22Rv1 (cell line): ENCODE measurements around the gene SUSD3.

Experiments used
- H3K27ac ChIP-seq: fragments of 450-650 bp; 2 replicates; pipeline ENCODE4 v1.5.1; 2017
- ZFX ChIP-seq: fragments of 450-650 bp; IDR thresholded peaks from 2 replicates; pipeline ENCODE4 v1.6.1; 2017; ENCODE audit warnings: antibody characterized with exemption, borderline replicate concordance
- TF ChIP-seq, protein P1 (sequence below): fragments of 450-650 bp; IDR thresholded peaks from 2 replicates; pipeline ENCODE4 v1.5.1; 2017; ENCODE audit warnings: mild to moderate bottlenecking

SUSD3 gene

DNA sequence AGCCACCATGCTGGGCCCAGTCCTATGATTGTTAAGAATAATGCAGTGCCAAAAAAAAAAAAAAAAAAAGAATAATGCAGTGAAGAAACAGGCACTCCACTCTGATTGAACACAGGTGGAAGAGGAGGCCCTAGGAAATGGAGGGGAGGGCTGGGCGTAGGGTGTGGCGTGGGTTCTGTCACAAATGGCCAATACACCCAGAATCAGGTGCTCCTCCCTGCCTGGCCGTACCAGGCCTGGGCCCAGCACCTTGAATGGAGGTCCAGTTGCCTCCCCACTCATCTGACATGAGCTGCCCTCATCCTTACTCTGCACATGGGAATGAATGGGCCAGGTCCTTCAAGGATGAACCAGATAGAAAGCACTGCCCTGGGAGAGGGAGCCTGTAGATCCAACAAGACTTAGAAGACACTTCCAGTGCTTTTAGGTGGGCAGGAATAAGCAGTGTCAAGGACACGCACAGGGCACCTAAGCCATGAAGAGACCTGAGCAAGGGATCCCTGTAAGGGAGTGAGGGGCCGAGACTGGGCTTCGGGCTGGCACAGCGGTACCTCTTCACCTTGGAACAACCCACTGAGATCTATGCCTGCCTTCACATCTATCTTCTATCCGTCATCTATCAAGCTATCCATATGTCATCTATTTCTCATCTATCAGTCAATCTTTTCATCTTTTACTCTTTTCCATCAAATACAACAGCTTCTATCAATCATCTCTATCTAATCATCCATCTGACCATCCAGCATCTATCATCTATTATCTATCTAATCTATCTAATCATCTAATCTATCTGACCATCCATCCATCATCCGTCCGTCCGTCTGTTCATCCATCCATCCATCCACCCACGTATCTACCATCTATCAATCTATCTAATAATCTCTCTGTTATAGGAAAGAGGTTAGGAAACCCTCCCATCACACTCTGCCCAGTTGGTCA lies 59.7 kb downstream of the SUSD3 start:
- no peak overlapping the region for H3K27ac ChIP-seq
- TF ChIP-seq, protein P1, sequence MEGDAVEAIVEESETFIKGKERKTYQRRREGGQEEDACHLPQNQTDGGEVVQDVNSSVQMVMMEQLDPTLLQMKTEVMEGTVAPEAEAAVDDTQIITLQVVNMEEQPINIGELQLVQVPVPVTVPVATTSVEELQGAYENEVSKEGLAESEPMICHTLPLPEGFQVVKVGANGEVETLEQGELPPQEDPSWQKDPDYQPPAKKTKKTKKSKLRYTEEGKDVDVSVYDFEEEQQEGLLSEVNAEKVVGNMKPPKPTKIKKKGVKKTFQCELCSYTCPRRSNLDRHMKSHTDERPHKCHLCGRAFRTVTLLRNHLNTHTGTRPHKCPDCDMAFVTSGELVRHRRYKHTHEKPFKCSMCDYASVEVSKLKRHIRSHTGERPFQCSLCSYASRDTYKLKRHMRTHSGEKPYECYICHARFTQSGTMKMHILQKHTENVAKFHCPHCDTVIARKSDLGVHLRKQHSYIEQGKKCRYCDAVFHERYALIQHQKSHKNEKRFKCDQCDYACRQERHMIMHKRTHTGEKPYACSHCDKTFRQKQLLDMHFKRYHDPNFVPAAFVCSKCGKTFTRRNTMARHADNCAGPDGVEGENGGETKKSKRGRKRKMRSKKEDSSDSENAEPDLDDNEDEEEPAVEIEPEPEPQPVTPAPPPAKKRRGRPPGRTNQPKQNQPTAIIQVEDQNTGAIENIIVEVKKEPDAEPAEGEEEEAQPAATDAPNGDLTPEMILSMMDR: no peak
- no peak for TF ChIP-seq ZFX

- H3K27ac ChIP-seq: no peak overlapping the region
- TF ChIP-seq, protein P1: no peak
- TF ChIP-seq ZFX: no peak
Observed at GRCh38 chr9:93118863-93119702, 60.6 kb downstream of the SUSD3 start.

- TF ChIP-seq, protein P1: no peak
- no peak for TF ChIP-seq ZFX
- H3K27ac ChIP-seq: no peak overlapping the region
Observed at GRCh38 chr9:93119703-93119952, 61.1 kb downstream of the SUSD3 start.

DNA sequence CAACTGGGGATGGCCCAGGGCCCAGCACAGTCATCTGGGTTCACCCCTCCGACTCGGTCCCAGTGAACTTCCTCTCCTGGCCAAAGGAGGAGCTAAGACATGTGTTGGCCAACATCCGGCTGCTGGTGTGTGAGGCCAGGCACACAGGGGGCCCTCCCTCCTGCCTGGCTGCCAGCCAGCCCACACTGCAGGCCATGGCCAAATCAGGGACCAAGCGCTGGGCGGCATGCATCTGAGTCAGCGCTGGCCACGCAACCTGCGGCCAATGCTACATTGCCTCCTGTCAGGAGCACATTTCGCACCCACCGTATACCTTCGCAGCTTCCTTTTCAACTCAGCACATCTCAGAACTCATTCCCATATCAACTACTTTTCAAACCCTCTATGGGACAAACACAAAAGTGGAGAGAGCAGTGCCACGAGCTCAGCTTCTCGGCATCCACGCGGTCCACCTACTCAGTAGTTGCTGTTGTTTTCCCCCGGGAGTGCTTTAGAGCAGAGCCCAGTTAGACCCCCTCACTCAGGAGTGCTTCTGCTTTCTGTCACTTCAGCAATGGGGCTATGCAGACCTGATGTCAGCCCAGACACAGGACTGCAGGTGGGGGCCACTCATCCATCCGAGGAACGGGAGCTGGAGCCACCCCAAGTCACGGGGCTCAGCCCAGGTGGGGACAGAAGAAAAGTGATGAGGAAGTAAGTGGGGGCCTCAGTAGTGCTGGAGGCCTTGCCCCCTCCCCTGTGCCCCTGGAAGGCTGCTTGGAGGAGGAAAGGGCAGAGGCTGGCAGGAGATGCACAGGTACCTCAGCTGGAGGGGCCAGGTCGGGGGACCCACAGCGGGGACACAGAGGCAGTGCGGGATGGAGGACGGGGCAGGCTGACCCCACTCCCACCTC lies 61.7 kb downstream of the SUSD3 start:
- no peak overlapping the region for H3K27ac ChIP-seq
- no peak for TF ChIP-seq ZFX
- TF ChIP-seq, protein P1: 0 out of 2 replicates have a peak, but pooled peaks have one; percentile 10

DNA sequence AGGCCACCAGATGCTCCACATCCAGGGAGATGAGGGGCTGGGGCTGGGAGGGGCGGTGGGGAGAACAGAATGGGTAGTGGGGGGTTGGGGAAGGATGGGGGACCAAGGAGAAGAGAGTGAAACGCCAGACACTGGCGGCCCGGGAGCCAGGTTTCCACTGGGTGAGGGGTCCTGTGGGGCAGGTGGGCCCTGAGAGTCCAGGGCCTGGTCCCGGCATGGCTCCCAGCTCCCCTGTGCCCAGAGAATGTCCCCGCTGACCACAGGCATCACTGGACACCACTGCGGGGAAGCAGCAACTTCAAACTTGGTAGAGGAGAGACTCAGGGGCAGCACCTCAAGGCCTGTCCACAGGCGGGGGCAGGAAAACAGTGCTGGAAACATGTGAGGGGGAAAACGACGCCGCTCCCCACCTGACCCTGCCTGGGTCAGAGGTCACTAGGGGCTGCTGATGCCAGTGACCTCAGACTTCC lies 62.4 kb downstream of the SUSD3 start:
- H3K27ac ChIP-seq: no peak overlapping the region
- TF ChIP-seq, protein P1: no peak
- TF ChIP-seq ZFX: no peak

GRCh38 chr9:93121316-93122241 lies 63.1 kb downstream of the SUSD3 start:
- H3K27ac ChIP-seq: no peak overlapping the region
- TF ChIP-seq, protein P1: no peak
- no peak for TF ChIP-seq ZFX
